ENCODE measurements around the gene ACAD11.

- TF ChIP-seq EZH2phosphoT487 (IDR thresholded peaks at IDR 0.05; ENCODE audit: insufficient read depth, low read depth) (no peak), EZH2 (IDR thresholded peaks at IDR 0.05; ENCODE audit: insufficient read depth, poor library complexity, severe bottlenecking) (no peak)
Measured at GRCh38 chr3:132536442-132537153, 123.0 kb downstream of the ACAD11 start.
